Breast epithelium (tissue), 4 donors: ENCODE results near the gene XRCC6. TPM values are rescaled to one million over a fixed set of nuclear protein-coding genes. Genes with fewer than 3 reads are reported as not detected.

Experiments used
- DNase-seq, 2 donors: peaks; one replicate each; pipeline ENCODE4 v3.0.0-alpha.2; 2019; ENCODE audit warnings: low spot score in 2 of 2
- H3K27ac ChIP-seq, 2 donors: fragments of 200-600 bp; sonication (generic) in 1 of 2; one replicate each; pipeline ENCODE4 v1.5.1; 2016 to 2019; ENCODE audit warnings: mild to moderate bottlenecking in 1 of 2
- H3K27me3 ChIP-seq, 2 donors: fragments of 200-600 bp; sonication (generic) in 1 of 2; one replicate each; pipeline versions ENCODE4 v1.5.1 to v1.6.0; 2017 to 2019; ENCODE audit warnings: control low read depth in 1 of 2, mild to moderate bottlenecking in 1 of 2
- H3K36me3 ChIP-seq: fragments of 200-600 bp; one replicate; pipeline ENCODE4 v1.5.1; 2019
- H3K4me1 ChIP-seq, 2 donors: fragments of 200-600 bp; sonication (generic); one replicate each; pipeline ENCODE4 v1.5.1; 2016 to 2019; ENCODE audit warnings: control low read depth in 1 of 2
- H3K4me3 ChIP-seq, 3 donors: fragments of 200-600 bp; sonication (generic); 1 replicate in 2 of 3; 2 replicates in 1 of 3; pipeline ENCODE4 v1.5.1; 2016 to 2019; ENCODE audit warnings: mild to moderate bottlenecking in 3 of 3, moderate library complexity in 2 of 3
- H3K9me3 ChIP-seq, 2 donors: fragments of 200-600 bp; sonication (generic) in 1 of 2; one replicate each; pipeline ENCODE4 v1.5.1; 2016 to 2019; ENCODE audit warnings: control low read depth in 1 of 2
- POLR2A ChIP-seq: fragments of 450-650 bp; IDR thresholded peaks from one replicate; pipeline ENCODE4 v1.6.1; 2016; ENCODE audit warnings: antibody characterized with exemption, mild to moderate bottlenecking, moderate library complexity
- POLR2AphosphoS5 ChIP-seq, 3 donors: sonication (generic); formaldehyde crosslinking; IDR thresholded peaks; one replicate each; pipeline ENCODE4 v1.6.1; 2017; ENCODE audit warnings: antibody characterized with exemption in 3 of 3
- intact Hi-C: fragments of 100-400 bp; cut with DNase I; formaldehyde crosslinking; loops from one replicate; pipeline ENCODE4 v1.15.1; 2023; ENCODE audit warnings: low total_unique reads
- total RNA-seq, 3 donors: library from RNA; depleted of rRNA; stranded (reverse); fragments of >200 nt; gene quantifications; one replicate each; pipeline ENCODE4 v1.1.0, GENCODE V29; 2016
- TF ChIP-seq, protein P1 (sequence below), 3 donors: fragments of 450-650 bp; IDR thresholded peaks; one replicate each; pipeline ENCODE4 v1.5.1; 2016 to 2017; ENCODE audit warnings: antibody characterized with exemption in 3 of 3, mild to moderate bottlenecking in 3 of 3, moderate library complexity in 3 of 3

Gene XRCC6
- total RNA-seq, 3 donors from 2014 or later: 194 to 232 (median 220) TPM

DNA sequence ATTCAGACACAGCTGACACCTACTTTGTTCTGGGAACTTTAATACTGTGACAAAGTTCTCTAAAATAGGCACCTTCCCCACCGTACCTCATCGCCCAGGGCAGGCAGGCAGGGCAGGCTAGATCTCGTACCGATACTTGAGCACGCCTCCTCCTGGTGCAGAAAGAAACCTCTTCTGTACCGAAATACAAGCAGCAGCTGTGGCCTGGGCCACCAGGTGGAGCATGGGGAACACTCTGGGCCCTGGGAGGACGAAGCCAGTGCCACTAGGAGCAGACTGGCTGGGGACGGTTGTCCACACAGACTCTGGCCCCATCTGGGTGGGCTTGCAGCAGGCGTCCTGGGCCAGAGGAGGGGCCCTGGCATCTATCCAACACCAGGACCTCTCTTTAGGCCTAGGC is 44.2 kb upstream of the XRCC6 start:
- Histone ChIP-seq H3K4me1 (no peaks in the 10 kb centered on the region), H3K27me3 (no peaks in the 10 kb centered on the region), H3K9me3 (no peaks in the 10 kb centered on the region), H3K27ac (no peak overlapping the region), H3K4me3 (no peak overlapping the region), H3K36me3 (no peaks in the 10 kb centered on the region)
- TF ChIP-seq POLR2AphosphoS5 (IDR thresholded peaks at IDR 0.05) (no peak), POLR2A (no peak)
- TF ChIP-seq, protein P1, sequence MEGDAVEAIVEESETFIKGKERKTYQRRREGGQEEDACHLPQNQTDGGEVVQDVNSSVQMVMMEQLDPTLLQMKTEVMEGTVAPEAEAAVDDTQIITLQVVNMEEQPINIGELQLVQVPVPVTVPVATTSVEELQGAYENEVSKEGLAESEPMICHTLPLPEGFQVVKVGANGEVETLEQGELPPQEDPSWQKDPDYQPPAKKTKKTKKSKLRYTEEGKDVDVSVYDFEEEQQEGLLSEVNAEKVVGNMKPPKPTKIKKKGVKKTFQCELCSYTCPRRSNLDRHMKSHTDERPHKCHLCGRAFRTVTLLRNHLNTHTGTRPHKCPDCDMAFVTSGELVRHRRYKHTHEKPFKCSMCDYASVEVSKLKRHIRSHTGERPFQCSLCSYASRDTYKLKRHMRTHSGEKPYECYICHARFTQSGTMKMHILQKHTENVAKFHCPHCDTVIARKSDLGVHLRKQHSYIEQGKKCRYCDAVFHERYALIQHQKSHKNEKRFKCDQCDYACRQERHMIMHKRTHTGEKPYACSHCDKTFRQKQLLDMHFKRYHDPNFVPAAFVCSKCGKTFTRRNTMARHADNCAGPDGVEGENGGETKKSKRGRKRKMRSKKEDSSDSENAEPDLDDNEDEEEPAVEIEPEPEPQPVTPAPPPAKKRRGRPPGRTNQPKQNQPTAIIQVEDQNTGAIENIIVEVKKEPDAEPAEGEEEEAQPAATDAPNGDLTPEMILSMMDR (IDR thresholded peaks at IDR 0.05): peak in 1 of 3 donors; percentile 28
- intact Hi-C loops: no loop called here
- DNase-seq: no peak

DNA sequence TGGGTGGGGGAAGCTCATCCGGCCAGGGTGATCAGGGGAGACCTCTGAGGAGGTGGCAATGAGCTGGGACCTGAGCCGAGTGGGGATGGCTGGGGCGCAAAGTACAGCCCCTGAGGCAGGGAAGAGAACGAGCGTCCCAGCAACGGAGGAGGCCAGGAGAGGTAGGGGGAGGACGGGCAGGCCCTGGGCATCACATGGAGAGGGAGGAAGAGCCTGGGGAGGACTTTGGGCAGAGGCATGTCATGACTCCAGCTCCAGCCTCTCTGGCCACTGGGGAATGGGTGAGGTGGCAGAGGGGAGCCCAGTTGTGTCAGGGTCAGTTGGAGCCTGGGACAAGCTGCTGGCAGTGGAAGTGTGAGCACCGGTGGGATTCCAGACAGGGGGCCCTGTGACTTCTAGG is 43.0 kb upstream of the XRCC6 start:
- TF ChIP-seq POLR2A (no peak), POLR2AphosphoS5 (IDR thresholded peaks at IDR 0.05) (no peak)
- TF ChIP-seq, protein P1 (IDR thresholded peaks at IDR 0.05): no peak
- Histone ChIP-seq H3K9me3 (no peaks in the 10 kb centered on the region), H3K27ac (no peak overlapping the region), H3K36me3 (no peaks in the 10 kb centered on the region), H3K4me1 (no peaks in the 10 kb centered on the region), H3K27me3 (no peaks in the 10 kb centered on the region), H3K4me3 (no peak overlapping the region)
- intact Hi-C loops: no loop called here
- DNase-seq: no peak

DNA sequence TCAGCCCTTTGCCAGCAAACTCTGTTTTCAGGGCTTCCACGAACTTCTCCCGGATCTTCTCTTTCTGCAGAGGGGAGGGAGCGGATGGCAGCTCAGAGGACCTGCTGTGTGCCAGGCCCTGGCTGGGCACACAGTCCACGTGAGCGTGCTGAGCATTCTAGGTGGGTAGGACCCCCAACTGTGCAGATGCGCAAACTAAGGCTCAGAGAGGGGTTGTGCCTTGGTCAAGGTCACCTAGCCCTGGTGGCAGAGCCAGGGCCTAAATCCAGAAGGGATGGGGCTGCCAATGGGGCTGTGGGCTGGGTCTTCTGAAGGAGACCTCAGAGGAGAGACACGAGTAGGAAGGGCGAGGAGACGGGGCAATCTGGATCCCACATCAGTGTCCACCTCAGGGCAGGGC is 42.3 kb upstream of the XRCC6 start:
- no peak overlapping the region for H3K27ac ChIP-seq
- intact Hi-C loops: no loop called here
- H3K9me3 ChIP-seq: no peaks in the 10 kb centered on the region
- H3K36me3 ChIP-seq: no peaks in the 10 kb centered on the region
- H3K27me3 ChIP-seq: no peaks in the 10 kb centered on the region
- no peaks in the 10 kb centered on the region for H3K4me1 ChIP-seq
- TF ChIP-seq POLR2A (no peak), POLR2AphosphoS5 (IDR thresholded peaks at IDR 0.05) (no peak)
- no peak for DNase-seq
- no peak overlapping the region for H3K4me3 ChIP-seq

DNA sequence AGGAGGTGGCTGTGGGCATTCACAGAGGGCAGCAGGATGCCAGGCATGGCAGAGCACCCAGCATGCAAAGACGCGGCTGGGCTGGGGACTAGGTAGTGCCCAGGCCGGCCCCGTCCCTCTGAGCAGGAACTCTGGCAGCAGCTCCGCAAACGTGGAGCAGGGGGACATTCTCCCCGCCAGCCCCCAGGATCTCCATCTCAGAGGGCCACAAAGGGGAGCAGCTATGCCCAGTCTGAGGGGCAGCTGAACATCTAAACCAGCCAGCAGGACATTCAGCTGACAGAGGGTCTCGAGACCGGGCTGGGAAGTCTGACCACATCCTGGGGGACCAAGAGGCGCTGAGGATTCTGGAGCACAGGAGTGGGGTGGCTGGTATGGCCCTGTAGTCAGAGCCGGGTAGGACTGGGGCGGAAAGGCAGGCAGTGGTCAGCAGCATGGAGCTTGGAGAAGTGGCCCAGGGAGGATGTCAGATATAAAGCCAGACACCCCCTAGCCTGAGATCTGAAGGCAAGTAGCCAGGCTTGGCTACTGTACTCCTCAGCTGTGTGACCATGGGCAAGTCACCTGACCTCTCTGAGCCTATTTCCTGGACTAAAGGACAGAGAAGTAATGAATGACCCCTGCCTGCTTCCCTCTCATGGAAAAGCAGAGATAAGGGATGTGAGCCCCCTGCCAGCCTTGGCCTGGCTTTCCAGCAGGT is 41.6 kb upstream of the XRCC6 start:
- Histone ChIP-seq H3K9me3 (no peaks in the 10 kb centered on the region), H3K36me3 (no peaks in the 10 kb centered on the region), H3K4me1 (no peaks in the 10 kb centered on the region), H3K4me3 (no peak overlapping the region), H3K27ac (no peak overlapping the region), H3K27me3 (no peaks in the 10 kb centered on the region)
- no peak for DNase-seq
- TF ChIP-seq POLR2A: no peak
- intact Hi-C loops: no loop called here

DNA sequence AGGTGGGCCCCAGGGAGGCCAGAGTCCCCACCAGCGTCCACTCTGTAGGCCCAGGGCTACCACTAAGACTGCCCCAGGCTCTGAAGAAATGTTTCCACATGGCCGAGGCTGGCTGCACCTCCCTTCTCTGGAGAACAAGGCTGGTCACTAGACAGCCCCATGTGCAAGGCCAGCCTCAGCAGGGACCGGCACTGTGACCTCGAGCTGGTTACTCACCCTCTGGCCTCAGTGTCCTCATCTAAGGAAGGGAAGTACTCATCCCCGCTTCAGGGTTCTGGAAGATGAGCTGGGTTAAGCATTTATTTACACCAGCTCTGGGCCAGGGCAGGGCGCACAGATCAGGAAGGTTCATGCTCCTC is 41.1 kb upstream of the XRCC6 start:
- no peaks in the 10 kb centered on the region for H3K9me3 ChIP-seq
- H3K4me1 ChIP-seq: no peaks in the 10 kb centered on the region
- DNase-seq: no peak
- intact Hi-C loops: no loop called here
- no peaks in the 10 kb centered on the region for H3K36me3 ChIP-seq
- no peak overlapping the region for H3K27ac ChIP-seq
- H3K27me3 ChIP-seq: no peaks in the 10 kb centered on the region
- H3K4me3 ChIP-seq: no peak overlapping the region
- TF ChIP-seq POLR2A: no peak
- TF ChIP-seq POLR2AphosphoS5 (IDR thresholded peaks at IDR 0.05): no peak

DNA sequence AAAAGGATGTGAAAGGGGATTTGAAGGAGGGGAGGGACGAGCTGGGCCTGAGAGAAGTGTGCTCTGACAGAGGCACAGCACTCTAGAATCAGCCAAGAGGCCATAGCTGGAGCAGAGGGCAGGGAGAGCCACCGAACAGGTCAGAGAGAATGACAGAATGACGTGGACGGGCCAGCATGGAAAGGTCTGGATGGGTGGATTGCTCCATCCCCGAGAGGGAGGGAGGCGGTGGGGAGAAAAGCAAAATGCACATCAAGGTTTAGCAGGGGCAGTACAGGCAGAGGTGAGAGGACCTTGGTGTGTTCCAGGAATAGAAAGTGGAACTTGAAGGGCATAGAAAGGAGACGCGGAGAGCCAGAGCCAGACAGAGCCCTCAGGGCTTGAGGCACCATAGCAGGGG is 38.4 kb upstream of the XRCC6 start:
- Histone ChIP-seq H3K36me3 (no peaks in the 10 kb centered on the region), H3K27ac (no peak overlapping the region), H3K4me1 (no peaks in the 10 kb centered on the region), H3K4me3 (no peak overlapping the region), H3K27me3 (no peaks in the 10 kb centered on the region), H3K9me3 (no peaks in the 10 kb centered on the region)
- intact Hi-C loops: no loop called here
- DNase-seq: no peak
- TF ChIP-seq POLR2A (no peak), POLR2AphosphoS5 (IDR thresholded peaks at IDR 0.05) (no peak)
- TF ChIP-seq, protein P1 (IDR thresholded peaks at IDR 0.05): no peak
